SU-DHL-6 (cell line): ENCODE measurements around the gene FFAR4.
"Not testable (repeated sequence)": the region's sequence is repeated elsewhere in the genome, so short reads cannot be mapped to it uniquely, and the experiment has no call there.

Source experiments
- H2AFZ ChIP-seq: fragments of 200-600 bp; sonication (generic); 2 replicates; pipeline ENCODE4 v1.6.1; 2014; ENCODE audit warnings: low read depth, mild to moderate bottlenecking, moderate library complexity, mixed read lengths, antibody characterized with exemption, low read length; ENCODE audit not compliant: severe bottlenecking
- H3F3A ChIP-seq: fragments of 200-600 bp; shearing (Covaris generic); 2 replicates; pipeline ENCODE4 v1.6.0; 2016; ENCODE audit warnings: antibody characterized with exemption, mild to moderate bottlenecking; ENCODE audit not compliant: insufficient read depth
- H3K27ac ChIP-seq: fragments of 200-600 bp; sonication (generic); 2 replicates; pipeline ENCODE4 v1.5.1; 2016; ENCODE audit warnings: low read depth, mild to moderate bottlenecking, low read length, moderate library complexity, mixed read lengths
- H3K27me3 ChIP-seq: fragments of 200-600 bp; sonication (generic), shearing (Covaris generic); 2 replicates; pipeline ENCODE4 v1.6.0; 2014; ENCODE audit warnings: mild to moderate bottlenecking, low read length
- H3K36me3 ChIP-seq: fragments of 200-600 bp; sonication (generic); 2 replicates; pipeline ENCODE4 v1.6.1; 2014; ENCODE audit warnings: mild to moderate bottlenecking, low read length, mixed read lengths
- H3K4me2 ChIP-seq: fragments of 300-600, 200-600 bp; shearing (Covaris generic), sonication (generic); 2 replicates; pipeline ENCODE4 v1.6.0; 2014; ENCODE audit warnings: low read length, low read depth, mild to moderate bottlenecking; ENCODE audit not compliant: poor library complexity, severe bottlenecking
- H3K4me3 ChIP-seq: fragments of 200-600 bp; sonication (generic); 2 replicates; pipeline ENCODE4 v1.5.1; 2014; ENCODE audit warnings: antibody characterized with exemption, low read length, mild to moderate bottlenecking, mixed read lengths; ENCODE audit not compliant: insufficient read depth, poor library complexity, severe bottlenecking
- H3K79me2 ChIP-seq: fragments of 200-600 bp; sonication (generic); 2 replicates; pipeline ENCODE4 v1.6.1; 2014; ENCODE audit warnings: mild to moderate bottlenecking, low read length, moderate library complexity; ENCODE audit not compliant: insufficient read depth
- H3K9ac ChIP-seq: fragments of 200-600 bp; sonication (generic); 2 replicates; pipeline ENCODE4 v1.7.0; 2014; ENCODE audit warnings: mild to moderate bottlenecking, low read length
- H3K9me2 ChIP-seq: fragments of 200-600 bp; sonication (generic); replicated peaks from 2 replicates; pipeline ENCODE4 v1.6.1; 2014; ENCODE audit warnings: low read length; ENCODE audit not compliant: insufficient read depth
- H3K9me3 ChIP-seq: fragments of 200-600 bp; sonication (generic); 2 replicates; pipeline ENCODE4 v1.6.1; 2014; ENCODE audit warnings: low read length, mixed read lengths; ENCODE audit not compliant: insufficient read depth
- H4K20me1 ChIP-seq: fragments of 200-600 bp; sonication (generic); 2 replicates; pipeline ENCODE4 v1.6.1; 2014; ENCODE audit warnings: low read depth, mild to moderate bottlenecking, antibody characterized with exemption, low read length, moderate library complexity, mixed read lengths
- CTCF ChIP-seq: fragments of 200-600 bp; sonication (generic); IDR thresholded peaks from one replicate; pipeline ENCODE4 v1.5.1; 2017; ENCODE audit warnings: antibody characterized with exemption, mild to moderate bottlenecking, low read length, moderate library complexity; ENCODE audit not compliant: insufficient read depth, poor library complexity, severe bottlenecking
- EZH2phosphoT487 ChIP-seq: fragments of 200-600 bp; sonication (generic), shearing (Covaris generic); conservative IDR thresholded peaks from 2 replicates; pipeline ENCODE4 v1.6.1; 2018; ENCODE audit warnings: mild to moderate bottlenecking, antibody characterized with exemption, low read length, moderate library complexity, mixed read lengths

The FFAR4 gene

DNA sequence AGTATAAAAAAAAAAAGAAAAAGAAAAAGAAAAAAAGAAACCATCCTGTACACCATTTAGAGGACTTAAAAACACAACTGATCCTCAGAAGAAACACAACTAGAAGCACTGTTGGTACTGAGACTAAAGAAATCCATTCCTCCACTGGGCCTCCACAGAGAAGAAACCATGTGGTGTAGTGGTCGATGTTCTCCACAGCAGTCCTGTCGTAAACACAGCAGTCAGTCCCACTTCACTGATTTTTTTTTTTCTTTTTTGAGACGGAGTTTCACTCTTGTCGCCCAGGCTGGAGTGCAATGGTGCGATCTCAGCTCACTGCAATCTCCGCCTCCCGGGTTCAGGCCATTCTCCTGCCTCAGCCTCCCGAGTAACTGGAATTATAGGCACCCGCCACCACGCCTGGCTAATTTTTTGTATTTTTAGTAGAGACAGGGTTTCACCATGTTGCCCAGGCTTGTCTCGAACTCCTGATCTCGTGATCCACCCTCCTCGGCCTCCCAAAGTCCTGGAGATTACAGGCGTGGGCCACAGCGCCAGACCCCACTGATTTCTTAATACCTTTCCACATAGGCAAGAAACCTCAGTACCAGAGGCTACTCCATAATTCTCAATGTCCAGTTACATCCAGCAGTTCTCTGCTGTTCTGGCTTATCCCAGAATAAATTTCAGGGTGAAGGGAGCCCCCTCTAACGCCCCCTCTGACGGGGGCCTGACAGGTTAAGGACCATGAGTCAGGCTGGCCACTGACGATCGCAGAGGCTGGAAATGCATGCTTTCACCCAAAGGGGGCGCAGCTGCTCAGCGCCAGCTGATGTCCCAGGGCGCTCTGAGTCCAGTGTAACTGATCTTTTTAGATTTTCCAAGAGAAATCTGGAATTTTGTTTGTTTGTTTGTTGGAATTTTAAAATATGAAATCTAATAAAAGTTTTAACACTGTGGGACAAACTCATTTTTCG lies 24.8 kb upstream of the FFAR4 start:
- Histone ChIP-seq H3K4me3 (no peak overlapping the region), H3K9me3 (no peaks in the 10 kb centered on the region), H2AFZ (no peak overlapping the region), H3K27me3 (no peaks in the 10 kb centered on the region), H3K36me3 (no peaks in the 10 kb centered on the region), H3K9ac (no peak overlapping the region), H3K9me2 (no peaks in the 10 kb centered on the region), H3K79me2 (no peaks in the 10 kb centered on the region), H4K20me1 (no peaks in the 10 kb centered on the region), H3K4me2 (no peak overlapping the region), H3F3A (no peaks in the 10 kb centered on the region), H3K27ac (no peak overlapping the region)
- TF ChIP-seq EZH2phosphoT487 (no peak), CTCF (peak; percentile 29)

DNA sequence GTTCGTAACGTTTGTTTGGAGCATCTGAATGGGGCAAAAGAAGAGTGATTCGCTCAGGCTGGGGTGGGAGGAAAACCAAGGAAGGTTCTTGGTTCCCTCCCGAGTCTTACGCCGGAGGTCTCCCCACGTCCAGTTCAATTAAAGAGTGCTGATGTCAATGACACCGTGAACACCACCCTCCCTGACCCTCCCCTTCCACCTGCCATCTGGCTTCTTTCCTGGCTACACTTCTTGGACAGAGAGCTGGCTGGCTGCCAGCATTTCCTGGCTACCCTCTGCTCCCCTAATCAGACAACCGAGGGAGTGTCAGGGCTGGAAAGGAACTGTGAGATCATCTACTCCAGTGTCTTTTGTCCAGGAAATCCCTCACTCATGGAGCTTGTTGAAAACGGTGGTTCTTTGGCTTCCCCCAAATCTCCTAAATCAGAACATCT lies 24.1 kb upstream of the FFAR4 start:
- Histone ChIP-seq H3K9me2 (no peaks in the 10 kb centered on the region), H3K4me2 (no peak overlapping the region), H3K4me3 (no peak overlapping the region), H3K79me2 (no peaks in the 10 kb centered on the region), H3K36me3 (no peaks in the 10 kb centered on the region), H3F3A (no peaks in the 10 kb centered on the region), H4K20me1 (no peaks in the 10 kb centered on the region), H3K27me3 (no peaks in the 10 kb centered on the region), H3K9me3 (no peaks in the 10 kb centered on the region), H3K9ac (no peak overlapping the region), H2AFZ (no peak overlapping the region), H3K27ac (no peak overlapping the region)
- TF ChIP-seq CTCF (peak; percentile 2), EZH2phosphoT487 (no peak)

DNA sequence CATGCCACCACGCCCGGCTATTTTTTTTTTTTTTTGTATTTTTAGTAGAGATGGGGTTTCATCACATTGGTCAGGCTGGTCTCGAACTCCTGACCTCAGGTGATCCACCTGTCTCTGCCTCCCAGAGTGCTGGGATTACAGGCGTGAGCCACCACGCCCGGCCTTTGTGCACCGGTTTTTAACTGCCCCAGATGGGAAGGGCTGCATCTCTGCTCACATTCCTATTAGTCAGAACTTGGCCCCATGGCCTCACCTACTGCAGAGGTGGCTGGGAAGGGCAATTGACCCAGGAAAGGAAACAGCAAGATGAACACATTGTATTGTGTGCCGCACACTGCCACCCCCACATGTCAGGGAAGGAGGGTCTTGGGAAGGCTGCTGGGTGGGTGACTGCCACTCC lies 19.5 kb upstream of the FFAR4 start:
- H3K4me2 ChIP-seq, H2AFZ ChIP-seq, H3K4me3 ChIP-seq, H4K20me1 ChIP-seq, H3K79me2 ChIP-seq, H3K9me2 ChIP-seq, H3K27me3 ChIP-seq, H3K9ac ChIP-seq, H3K27ac ChIP-seq, H3K9me3 ChIP-seq, H3K36me3 ChIP-seq, H3F3A ChIP-seq: not testable (repeated sequence)

DNA sequence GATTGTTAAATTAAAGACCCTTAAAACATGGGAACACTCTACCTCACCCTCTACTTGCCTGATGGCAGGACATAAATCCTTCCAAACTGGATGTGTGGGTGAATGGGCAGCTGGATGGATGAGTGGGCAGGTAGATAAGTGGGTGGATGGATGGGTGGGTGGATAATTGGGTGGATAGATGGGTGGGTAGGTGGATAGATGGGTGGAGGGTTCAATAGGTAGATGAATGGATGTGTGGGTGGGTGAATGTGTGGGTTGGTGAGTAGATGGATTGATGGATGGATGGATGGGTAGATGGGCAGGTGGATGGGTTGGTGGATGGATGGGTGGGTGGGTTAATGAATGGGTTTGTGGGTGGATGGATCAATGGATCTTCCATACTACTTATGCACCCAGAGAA lies 18.9 kb upstream of the FFAR4 start:
- Histone ChIP-seq H2AFZ (no peak overlapping the region), H3K4me3 (no peak overlapping the region), H3K4me2 (no peak overlapping the region), H3K9me2 (no peaks in the 10 kb centered on the region), H3F3A (no peaks in the 10 kb centered on the region), H4K20me1 (no peaks in the 10 kb centered on the region), H3K79me2 (no peaks in the 10 kb centered on the region), H3K36me3 (no peaks in the 10 kb centered on the region), H3K9me3 (no peaks in the 10 kb centered on the region), H3K27me3 (no peaks in the 10 kb centered on the region), H3K9ac (no peak overlapping the region), H3K27ac (no peak overlapping the region)
- TF ChIP-seq EZH2phosphoT487 (no peak), CTCF (no peak)
